ENCODE results near the gene FILIP1L.

FILIP1L gene

GRCh38 chr3:100090669-100091005 lies 23.7 kb downstream of the FILIP1L start:
- H3K4me3 ChIP-seq (ENCODE audit: low read depth in 1 of 2, low read length in 2 of 2), result no peak overlapping the region
- no peaks in the 10 kb centered on the region for H3K79me2 ChIP-seq (ENCODE audit: insufficient read depth, low read length)
- no peaks in the 10 kb centered on the region for H3K36me3 ChIP-seq (ENCODE audit: insufficient read depth, low read length)
- no peak overlapping the region for H3K9ac ChIP-seq (ENCODE audit: low read depth, low read length)
- no peaks in the 10 kb centered on the region for H3K27me3 ChIP-seq (ENCODE audit: insufficient read depth, low read length, poor library complexity)
- H2AFZ ChIP-seq (ENCODE audit: low read depth, low read length), result no peak overlapping the region
- H3K9me3 ChIP-seq (ENCODE audit: insufficient read depth, low read length, severe bottlenecking), result no peaks in the 10 kb centered on the region
- H3K4me2 ChIP-seq (ENCODE audit: insufficient read depth, low read length), result no peak overlapping the region
- ATAC-seq (ENCODE audit: insufficient read depth, low read depth) (no peak), DNase-seq (no peak)
- H3K27ac ChIP-seq (ENCODE audit: low read length), result no peak overlapping the region
- H3K4me1 ChIP-seq (ENCODE audit: insufficient read depth, low read length), result no peaks in the 10 kb centered on the region
- no peaks in the 10 kb centered on the region for H4K20me1 ChIP-seq (ENCODE audit: insufficient read depth, low read length)
- TF ChIP-seq EZH2 (IDR thresholded peaks at IDR 0.05; ENCODE audit: borderline replicate concordance, low read depth, low read length, severe bottlenecking) (no peak), CTCF (IDR thresholded peaks at IDR 0.05; ENCODE audit: borderline replicate concordance, extremely low read depth, low read length, poor library complexity, severe bottlenecking) (no peak)

- DNase-seq (no peak), ATAC-seq (ENCODE audit: insufficient read depth, low read depth) (peak; percentile 74)
- H3K79me2 ChIP-seq (ENCODE audit: insufficient read depth, low read length), result no peaks in the 10 kb centered on the region
- H3K27me3 ChIP-seq (ENCODE audit: insufficient read depth, low read length, poor library complexity), result no peaks in the 10 kb centered on the region
- no peak overlapping the region for H3K4me3 ChIP-seq (ENCODE audit: low read depth in 1 of 2, low read length in 2 of 2)
- H3K36me3 ChIP-seq (ENCODE audit: insufficient read depth, low read length), result no peaks in the 10 kb centered on the region
- H2AFZ ChIP-seq (ENCODE audit: low read depth, low read length), result no peak overlapping the region
- no peak overlapping the region for H3K9ac ChIP-seq (ENCODE audit: low read depth, low read length)
- no peaks in the 10 kb centered on the region for H3K9me3 ChIP-seq (ENCODE audit: insufficient read depth, low read length, severe bottlenecking)
- TF ChIP-seq EZH2 (IDR thresholded peaks at IDR 0.05; ENCODE audit: borderline replicate concordance, low read depth, low read length, severe bottlenecking) (no peak), CTCF (IDR thresholded peaks at IDR 0.05; ENCODE audit: borderline replicate concordance, extremely low read depth, low read length, poor library complexity, severe bottlenecking) (peak; percentile 11)
- no peak overlapping the region for H3K4me2 ChIP-seq (ENCODE audit: insufficient read depth, low read length)
- no peaks in the 10 kb centered on the region for H3K4me1 ChIP-seq (ENCODE audit: insufficient read depth, low read length)
- H4K20me1 ChIP-seq (ENCODE audit: insufficient read depth, low read length), result no peaks in the 10 kb centered on the region
- no peak overlapping the region for H3K27ac ChIP-seq (ENCODE audit: low read length)
Observed at GRCh38 chr3:100089812-100090668, 24.3 kb downstream of the FILIP1L start.

- DNase-seq (no peak), ATAC-seq (ENCODE audit: insufficient read depth, low read depth) (no peak)
- no peak overlapping the region for H3K4me3 ChIP-seq (ENCODE audit: low read depth in 1 of 2, low read length in 2 of 2)
- no peak for TF ChIP-seq EZH2 (IDR thresholded peaks at IDR 0.05; ENCODE audit: borderline replicate concordance, low read depth, low read length, severe bottlenecking)
- TF ChIP-seq CTCF (IDR thresholded peaks at IDR 0.05; ENCODE audit: borderline replicate concordance, extremely low read depth, low read length, poor library complexity, severe bottlenecking), result no peak
- no peaks in the 10 kb centered on the region for H3K79me2 ChIP-seq (ENCODE audit: insufficient read depth, low read length)
- no peaks in the 10 kb centered on the region for H3K9me3 ChIP-seq (ENCODE audit: insufficient read depth, low read length, severe bottlenecking)
- H3K4me2 ChIP-seq (ENCODE audit: insufficient read depth, low read length), result no peak overlapping the region
- H3K36me3 ChIP-seq (ENCODE audit: insufficient read depth, low read length), result no peaks in the 10 kb centered on the region
- no peak overlapping the region for H3K27ac ChIP-seq (ENCODE audit: low read length)
- H2AFZ ChIP-seq (ENCODE audit: low read depth, low read length), result no peak overlapping the region
- no peak overlapping the region for H3K9ac ChIP-seq (ENCODE audit: low read depth, low read length)
- no peaks in the 10 kb centered on the region for H3K4me1 ChIP-seq (ENCODE audit: insufficient read depth, low read length)
- no peaks in the 10 kb centered on the region for H3K27me3 ChIP-seq (ENCODE audit: insufficient read depth, low read length, poor library complexity)
- H4K20me1 ChIP-seq (ENCODE audit: insufficient read depth, low read length), result no peaks in the 10 kb centered on the region
Observed at GRCh38 chr3:100088735-100089368, 25.4 kb downstream of the FILIP1L start.
